Putamen (tissue), 1 donor: ENCODE data around the gene FGF10.

Source experiments
- DNase-seq: peaks from one replicate; pipeline ENCODE4 v3.0.0-alpha.2; 2016; ENCODE audit warnings: low spot score

The FGF10 gene

GRCh38 chr5:44389090-44389822 lies at the start of gene FGF10:
Gene FGF10 (minus strand): TSS chr5:44389420. CDS start chr5:44388682, 738 bp downstream.
- no peak for DNase-seq

GRCh38 chr5:44426944-44427343 lies 37.7 kb upstream of the FGF10 start:
- no peak for DNase-seq

- DNase-seq = no peak
Measured at GRCh38 chr5:44412286-44412685, 23.1 kb upstream of the FGF10 start.

GRCh38 chr5:44402084-44402483 lies 12.9 kb upstream of the FGF10 start:
- no peak for DNase-seq

GRCh38 chr5:44401611-44402010 lies 12.4 kb upstream of the FGF10 start:
- no peak for DNase-seq

GRCh38 chr5:44398382-44398781 lies 9.2 kb upstream of the FGF10 start:
- no peak for DNase-seq

GRCh38 chr5:44396312-44396711 lies 7.1 kb upstream of the FGF10 start:
- no peak for DNase-seq

- DNase-seq = no peak
Measured at GRCh38 chr5:44390351-44390750, 1.1 kb upstream of the FGF10 start.

GRCh38 chr5:44389823-44390143 lies 563 bp upstream of the FGF10 start:
- no peak for DNase-seq

GRCh38 chr5:44388321-44389089 lies 715 bp downstream of the FGF10 start:
- DNase-seq = no peak

- no peak for DNase-seq
Measured at GRCh38 chr5:44387921-44388320, 1.3 kb downstream of the FGF10 start.

GRCh38 chr5:44387406-44387805 lies 1.8 kb downstream of the FGF10 start:
- DNase-seq = no peak

GRCh38 chr5:44385291-44385900 lies 3.8 kb downstream of the FGF10 start:
- DNase-seq = no peak

GRCh38 chr5:44384816-44385215 lies 4.4 kb downstream of the FGF10 start:
- no peak for DNase-seq

GRCh38 chr5:44382894-44383293 lies 6.3 kb downstream of the FGF10 start:
- DNase-seq = no peak

GRCh38 chr5:44377057-44377456 lies 12.2 kb downstream of the FGF10 start:
- no peak for DNase-seq

GRCh38 chr5:44372028-44372427 lies 17.2 kb downstream of the FGF10 start:
- DNase-seq = no peak

GRCh38 chr5:44367203-44367602 lies 22.0 kb downstream of the FGF10 start:
- no peak for DNase-seq

- no peak for DNase-seq
Measured at GRCh38 chr5:44365345-44365744, 23.9 kb downstream of the FGF10 start.

- DNase-seq = no peak
Measured at GRCh38 chr5:44364097-44364496, 25.1 kb downstream of the FGF10 start.

- no peak for DNase-seq
Measured at GRCh38 chr5:44361342-44362001, 27.7 kb downstream of the FGF10 start.

- DNase-seq = no peak
Measured at GRCh38 chr5:44360919-44361318, 28.3 kb downstream of the FGF10 start.

GRCh38 chr5:44358421-44358820 lies 30.8 kb downstream of the FGF10 start:
- DNase-seq = no peak
